Measurements from ENCODE around the gene AKAP13.

DNA sequence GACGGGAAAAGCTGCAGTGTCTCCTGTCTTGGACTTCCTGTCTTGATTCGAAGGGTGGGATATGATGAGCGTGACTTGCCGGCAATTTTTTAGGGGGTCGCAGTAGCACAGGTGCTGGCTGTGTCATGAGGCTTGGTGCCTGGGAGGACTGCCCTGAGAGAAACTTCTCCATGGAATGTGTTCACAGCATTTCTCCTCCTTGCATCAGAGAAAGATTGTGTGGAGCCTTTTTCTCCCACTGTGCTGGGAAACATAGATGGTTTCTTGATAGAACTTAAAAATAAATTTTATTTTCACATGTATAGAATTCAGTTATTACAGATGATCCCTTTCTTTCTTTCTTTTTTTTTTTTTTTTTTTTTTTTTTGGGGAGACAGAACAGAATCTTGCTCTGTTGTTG is 292.9 kb downstream of the AKAP13 start:
- TF ChIP-seq GABPA (IDR thresholded peaks at IDR 0.05; ENCODE audit: borderline replicate concordance, insufficient read depth, low read length) (no peak), ZNF274 (IDR thresholded peaks at IDR 0.05; ENCODE audit: borderline replicate concordance, extremely low read depth, low read length) (no peak), CTCF (IDR thresholded peaks at IDR 0.05; ENCODE audit: control extremely low read depth in 1 of 3, insufficient read depth in 1 of 3, low read depth in 1 of 3, low read length in 3 of 3) (no peak), POLR2AphosphoS5 (IDR thresholded peaks at IDR 0.05; ENCODE audit: low read depth, low read length) (no peak), JUND (IDR thresholded peaks at IDR 0.05; ENCODE audit: low read length) (no peak), RNF2 (IDR thresholded peaks at IDR 0.05; ENCODE audit: borderline replicate concordance, low read depth, low read length, missing control alignments, poor library complexity, severe bottlenecking) (no peak), POLR2A (IDR thresholded peaks at IDR 0.05; ENCODE audit: control extremely low read depth in 1 of 2, low read depth in 2 of 2, low read length in 2 of 2) (no peak), CREB1 (IDR thresholded peaks at IDR 0.05) (no peak), SP2 (IDR thresholded peaks at IDR 0.05; ENCODE audit: low read length) (no peak), SP1 (IDR thresholded peaks at IDR 0.05; ENCODE audit: low read depth, low read length) (no peak), TEAD4 (IDR thresholded peaks at IDR 0.05; ENCODE audit: low read depth, low read length) (no peak), SIRT6 (IDR thresholded peaks at IDR 0.05; ENCODE audit: low read length) (no peak), MAFK (IDR thresholded peaks at IDR 0.05; ENCODE audit: low read depth, low read length) (no peak)
- TF ChIP-seq, protein P1, sequence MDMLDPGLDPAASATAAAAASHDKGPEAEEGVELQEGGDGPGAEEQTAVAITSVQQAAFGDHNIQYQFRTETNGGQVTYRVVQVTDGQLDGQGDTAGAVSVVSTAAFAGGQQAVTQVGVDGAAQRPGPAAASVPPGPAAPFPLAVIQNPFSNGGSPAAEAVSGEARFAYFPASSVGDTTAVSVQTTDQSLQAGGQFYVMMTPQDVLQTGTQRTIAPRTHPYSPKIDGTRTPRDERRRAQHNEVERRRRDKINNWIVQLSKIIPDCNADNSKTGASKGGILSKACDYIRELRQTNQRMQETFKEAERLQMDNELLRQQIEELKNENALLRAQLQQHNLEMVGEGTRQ (IDR thresholded peaks at IDR 0.05; ENCODE audit: low read length), result no peak

All from H1 (cell line).